ENCODE measurements around the gene C2orf49. TPM values are rescaled to one million over a fixed set of nuclear protein-coding genes. Genes with fewer than 3 reads are reported as not detected.

Gene C2orf49
- total and polyA plus RNA-seq, 10 of the 15 experiments (the other 5 are each of a cell fraction or from before 2014, with no cell fraction given) = 7.2 to 24.2 (median 15.5) TPM

DNA sequence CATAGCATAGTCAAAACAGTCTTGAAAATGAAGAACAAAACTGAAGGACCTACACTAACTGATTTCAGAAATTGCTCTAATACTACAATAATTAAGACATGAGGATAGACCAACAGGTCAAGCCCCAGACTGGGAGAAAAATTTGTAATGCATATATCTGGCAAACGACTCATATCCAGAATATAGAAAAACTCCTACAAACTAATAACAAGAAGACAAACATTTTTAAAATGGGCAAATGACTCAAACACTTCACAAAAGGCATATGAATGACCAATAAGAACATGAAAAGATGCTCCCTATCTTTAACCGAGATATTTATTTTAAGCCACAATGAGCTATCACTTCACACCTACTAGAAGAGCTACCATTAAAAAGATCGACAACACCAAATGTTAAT, 22.0 kb upstream of the C2orf49 start (continued):
- TF ChIP-seq, protein P1, sequence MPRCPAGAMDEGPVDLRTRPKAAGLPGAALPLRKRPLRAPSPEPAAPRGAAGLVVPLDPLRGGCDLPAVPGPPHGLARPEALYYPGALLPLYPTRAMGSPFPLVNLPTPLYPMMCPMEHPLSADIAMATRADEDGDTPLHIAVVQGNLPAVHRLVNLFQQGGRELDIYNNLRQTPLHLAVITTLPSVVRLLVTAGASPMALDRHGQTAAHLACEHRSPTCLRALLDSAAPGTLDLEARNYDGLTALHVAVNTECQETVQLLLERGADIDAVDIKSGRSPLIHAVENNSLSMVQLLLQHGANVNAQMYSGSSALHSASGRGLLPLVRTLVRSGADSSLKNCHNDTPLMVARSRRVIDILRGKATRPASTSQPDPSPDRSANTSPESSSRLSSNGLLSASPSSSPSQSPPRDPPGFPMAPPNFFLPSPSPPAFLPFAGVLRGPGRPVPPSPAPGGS (IDR thresholded peaks at IDR 0.05; ENCODE audit: borderline replicate concordance, insufficient read depth, low read depth, low read length, poor library complexity, severe bottlenecking) = peak; percentile 52
- TF ChIP-seq CREB1 (IDR thresholded peaks at IDR 0.05; ENCODE audit: low read depth) (peak; percentile 49; the same call in 1 of the 2 replicates), CREM (IDR thresholded peaks at IDR 0.05; ENCODE audit: low read depth) (peak; percentile 65), IKZF2 (IDR thresholded peaks at IDR 0.05) (peak; percentile 15 to 66; a peak in 2 of 4 replicates), NFIC (IDR thresholded peaks at IDR 0.05; ENCODE audit: low read depth, low read length) (peak; percentile 99), FOXK2 (IDR thresholded peaks at IDR 0.05) (no peak), MEF2B (IDR thresholded peaks at IDR 0.05; ENCODE audit: partially characterized antibody, poor library complexity, severe bottlenecking) (peak; percentile 69), MTA3 (IDR thresholded peaks at IDR 0.05; ENCODE audit: borderline replicate concordance, low read length) (peak; percentile 62; the same call in 1 of the 2 replicates), EED (IDR thresholded peaks at IDR 0.05; ENCODE audit: low read depth) (no peak), LARP7 (IDR thresholded peaks at IDR 0.05) (no peak), SKIL (IDR thresholded peaks at IDR 0.05; ENCODE audit: low read depth, poor library complexity, severe bottlenecking) (peak; percentile 83), SRF (IDR thresholded peaks at IDR 0.05; ENCODE audit: low read depth in 2 of 2, low read length in 2 of 2) (0 out of 4 replicates have a peak, but pooled peaks of 1 of the 2 experiments have one; percentile 6), KAT2A (conservative IDR thresholded peaks at IDR 0.05; ENCODE audit: control insufficient read depth, low read depth, low read length) (no peak), RUNX3 (IDR thresholded peaks at IDR 0.05; ENCODE audit: low read length) (peak; percentile 85), JUNB (IDR thresholded peaks at IDR 0.05) (peak; percentile 99), PML (IDR thresholded peaks at IDR 0.05; ENCODE audit: low read length) (peak; percentile 39; the same call in 1 of the 2 replicates), ZNF24 (IDR thresholded peaks at IDR 0.05) (no peak), RAD51 (IDR thresholded peaks at IDR 0.05) (no peak), TCF7 (IDR thresholded peaks at IDR 0.05; ENCODE audit: borderline replicate concordance) (peak; percentile 41), ZNF217 (IDR thresholded peaks at IDR 0.05) (no peak), GABPA (IDR thresholded peaks at IDR 0.05; ENCODE audit: low read depth) (peak; percentile 65; the same call in 1 of the 2 replicates), NR2F1 (conservative IDR thresholded peaks at IDR 0.05) (peak; percentile 65), ZBED1 (IDR thresholded peaks at IDR 0.05; ENCODE audit: borderline replicate concordance) (0 out of 2 replicates have a peak, but pooled peaks have one; percentile 57), IRF4 (IDR thresholded peaks at IDR 0.05; ENCODE audit: low read depth, low read length) (peak; percentile 76; the same call in 1 of the 2 replicates)
- TF ChIP-seq, protein P2, sequence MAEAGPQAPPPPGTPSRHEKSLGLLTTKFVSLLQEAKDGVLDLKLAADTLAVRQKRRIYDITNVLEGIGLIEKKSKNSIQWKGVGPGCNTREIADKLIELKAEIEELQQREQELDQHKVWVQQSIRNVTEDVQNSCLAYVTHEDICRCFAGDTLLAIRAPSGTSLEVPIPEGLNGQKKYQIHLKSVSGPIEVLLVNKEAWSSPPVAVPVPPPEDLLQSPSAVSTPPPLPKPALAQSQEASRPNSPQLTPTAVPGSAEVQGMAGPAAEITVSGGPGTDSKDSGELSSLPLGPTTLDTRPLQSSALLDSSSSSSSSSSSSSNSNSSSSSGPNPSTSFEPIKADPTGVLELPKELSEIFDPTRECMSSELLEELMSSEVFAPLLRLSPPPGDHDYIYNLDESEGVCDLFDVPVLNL (IDR thresholded peaks at IDR 0.05; ENCODE audit: low read depth, low read length) = no peak

Measured in GM12878 (cell line).